ENCODE results near the gene PCYT1B.
A peak's percentile ranks its signal among the peaks of the same experiment; 100 is the strongest.

Gene PCYT1B

DNA sequence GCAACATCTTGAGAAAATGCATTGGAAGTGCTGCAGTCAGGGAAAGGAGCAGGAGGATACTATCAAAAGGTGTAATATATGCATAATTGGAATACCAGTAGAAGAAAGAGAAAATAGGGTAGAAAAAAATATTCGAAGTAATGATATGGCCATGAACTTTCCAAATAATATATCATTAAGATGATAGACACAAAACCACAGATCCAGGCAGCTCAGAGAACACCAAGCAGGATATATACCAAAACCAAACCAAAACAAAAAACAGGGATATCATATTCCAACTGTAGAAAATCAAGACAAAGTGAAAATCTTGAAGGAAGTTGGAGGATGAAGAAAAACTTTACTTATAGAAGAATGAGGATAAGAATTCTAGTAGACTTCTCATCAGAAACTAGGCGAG is 36.9 kb upstream of the PCYT1B start:
- Histone ChIP-seq H3K9me3 (no peaks in the 10 kb centered on the region), H3K36me3 (no peaks in the 10 kb centered on the region), H3K27ac (no peak overlapping the region), H3K4me1 (no peaks in the 10 kb centered on the region), H3K27me3 (no peaks in the 10 kb centered on the region), H3K4me3 (no peak overlapping the region)
- no peak for DNase-seq
- TF ChIP-seq, protein P1, sequence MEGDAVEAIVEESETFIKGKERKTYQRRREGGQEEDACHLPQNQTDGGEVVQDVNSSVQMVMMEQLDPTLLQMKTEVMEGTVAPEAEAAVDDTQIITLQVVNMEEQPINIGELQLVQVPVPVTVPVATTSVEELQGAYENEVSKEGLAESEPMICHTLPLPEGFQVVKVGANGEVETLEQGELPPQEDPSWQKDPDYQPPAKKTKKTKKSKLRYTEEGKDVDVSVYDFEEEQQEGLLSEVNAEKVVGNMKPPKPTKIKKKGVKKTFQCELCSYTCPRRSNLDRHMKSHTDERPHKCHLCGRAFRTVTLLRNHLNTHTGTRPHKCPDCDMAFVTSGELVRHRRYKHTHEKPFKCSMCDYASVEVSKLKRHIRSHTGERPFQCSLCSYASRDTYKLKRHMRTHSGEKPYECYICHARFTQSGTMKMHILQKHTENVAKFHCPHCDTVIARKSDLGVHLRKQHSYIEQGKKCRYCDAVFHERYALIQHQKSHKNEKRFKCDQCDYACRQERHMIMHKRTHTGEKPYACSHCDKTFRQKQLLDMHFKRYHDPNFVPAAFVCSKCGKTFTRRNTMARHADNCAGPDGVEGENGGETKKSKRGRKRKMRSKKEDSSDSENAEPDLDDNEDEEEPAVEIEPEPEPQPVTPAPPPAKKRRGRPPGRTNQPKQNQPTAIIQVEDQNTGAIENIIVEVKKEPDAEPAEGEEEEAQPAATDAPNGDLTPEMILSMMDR (IDR thresholded peaks at IDR 0.05): no peak
- intact Hi-C loops (cut with DNase I; ENCODE audit: low total_unique reads): no loop called here

DNA sequence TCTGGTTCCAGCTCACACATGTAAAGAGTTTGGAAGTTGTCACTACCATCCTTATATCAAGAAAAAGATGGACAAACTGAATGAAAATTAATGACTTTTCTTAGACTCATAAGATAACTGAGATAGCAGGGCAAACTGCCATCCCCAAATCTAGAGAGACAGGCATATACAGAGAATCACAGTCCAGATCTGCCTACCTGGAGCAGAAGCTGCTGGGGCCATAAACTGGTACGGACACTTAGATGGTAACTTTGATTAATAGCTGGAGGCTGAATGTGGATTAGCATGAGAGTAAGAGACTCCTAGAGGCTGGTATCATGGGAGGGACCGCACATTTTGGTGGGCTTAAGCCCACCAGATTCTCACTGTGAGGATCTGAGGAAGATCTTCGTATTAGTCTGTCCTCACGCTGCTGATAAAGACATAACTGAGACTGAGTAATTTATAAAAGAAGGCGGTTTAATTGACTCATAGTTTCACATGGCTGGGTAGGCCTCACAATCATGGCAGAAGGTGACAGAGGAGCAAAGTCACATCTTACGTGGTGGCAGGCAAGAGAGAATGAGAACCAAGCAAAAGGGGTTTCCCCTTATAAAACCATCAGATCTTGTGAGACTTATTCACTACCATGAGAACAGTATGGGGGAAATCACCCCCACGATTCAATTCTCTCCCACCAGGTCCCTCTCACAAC is 35.7 kb upstream of the PCYT1B start:
- Histone ChIP-seq H3K27me3 (no peaks in the 10 kb centered on the region), H3K4me3 (no peak overlapping the region), H3K4me1 (no peaks in the 10 kb centered on the region), H3K27ac (no peak overlapping the region), H3K9me3 (no peaks in the 10 kb centered on the region), H3K36me3 (no peaks in the 10 kb centered on the region)
- DNase-seq: no peak
- TF ChIP-seq, protein P1 (IDR thresholded peaks at IDR 0.05): no peak
- intact Hi-C loops (cut with DNase I; ENCODE audit: low total_unique reads): no loop called here

DNA sequence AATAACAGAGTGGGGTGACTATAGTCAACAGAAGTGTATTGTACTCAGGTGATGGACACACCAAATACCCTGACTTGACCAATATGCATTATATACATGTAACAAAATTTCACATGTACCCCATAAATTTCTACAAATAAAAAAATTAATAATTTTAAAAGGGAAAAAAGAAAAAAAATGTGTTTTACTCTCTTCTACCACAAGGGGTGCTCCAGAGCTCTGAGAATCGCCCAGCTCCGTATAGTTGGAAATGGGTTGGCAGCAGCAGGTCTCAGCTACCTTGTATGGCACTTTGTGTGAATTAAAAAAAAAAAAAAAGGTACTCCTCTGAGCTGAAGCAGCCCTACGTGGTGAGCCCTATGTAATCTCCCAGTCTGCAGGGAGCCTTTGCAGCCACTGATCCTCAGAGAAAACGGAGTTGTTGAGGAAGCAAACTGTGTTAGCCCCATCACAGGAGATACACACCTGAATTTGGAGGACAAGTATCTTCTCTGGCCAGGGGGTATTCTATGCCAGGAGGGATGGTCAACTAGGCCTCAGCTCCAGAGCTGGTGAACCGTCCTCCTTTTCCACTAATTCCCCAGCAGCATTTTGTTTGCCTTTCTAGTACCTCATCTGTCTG is 29.4 kb upstream of the PCYT1B start:
- no peak overlapping the region for H3K4me3 ChIP-seq
- H3K36me3 ChIP-seq: no peaks in the 10 kb centered on the region
- TF ChIP-seq, protein P1 (IDR thresholded peaks at IDR 0.05): peak in 1 of 2 experiments; percentile 40
- no peaks in the 10 kb centered on the region for H3K9me3 ChIP-seq
- DNase-seq: no peak
- intact Hi-C loops (cut with DNase I; ENCODE audit: low total_unique reads): no loop called here
- H3K27ac ChIP-seq: no peak overlapping the region
- no peaks in the 10 kb centered on the region for H3K4me1 ChIP-seq
- no peaks in the 10 kb centered on the region for H3K27me3 ChIP-seq

DNA sequence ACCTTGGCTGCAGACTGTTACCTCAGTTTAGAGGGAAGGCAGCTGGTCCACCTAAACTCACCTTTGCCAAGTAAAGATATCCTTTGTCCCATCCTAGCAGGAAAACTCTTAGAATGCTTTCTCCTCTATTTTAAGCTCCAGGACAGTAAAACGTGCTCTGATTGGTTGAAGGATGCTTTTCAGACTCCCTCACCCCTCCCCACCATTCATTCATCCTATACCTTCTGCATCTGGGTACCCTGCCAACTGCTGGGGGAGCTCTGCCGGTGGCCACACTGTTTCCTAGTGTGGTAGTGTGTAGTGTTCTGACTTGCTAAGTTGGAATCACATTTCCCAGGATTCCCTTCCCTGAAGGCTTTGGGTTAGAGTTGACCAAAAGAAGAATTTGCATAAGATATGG is 26.3 kb upstream of the PCYT1B start:
- Histone ChIP-seq H3K9me3 (no peaks in the 10 kb centered on the region), H3K4me3 (no peak overlapping the region), H3K36me3 (no peaks in the 10 kb centered on the region), H3K27ac (no peak overlapping the region), H3K27me3 (no peaks in the 10 kb centered on the region), H3K4me1 (no peaks in the 10 kb centered on the region)
- intact Hi-C loops (cut with DNase I; ENCODE audit: low total_unique reads): no loop called here
- TF ChIP-seq, protein P1 (IDR thresholded peaks at IDR 0.05): no peak
- DNase-seq: no peak

DNA sequence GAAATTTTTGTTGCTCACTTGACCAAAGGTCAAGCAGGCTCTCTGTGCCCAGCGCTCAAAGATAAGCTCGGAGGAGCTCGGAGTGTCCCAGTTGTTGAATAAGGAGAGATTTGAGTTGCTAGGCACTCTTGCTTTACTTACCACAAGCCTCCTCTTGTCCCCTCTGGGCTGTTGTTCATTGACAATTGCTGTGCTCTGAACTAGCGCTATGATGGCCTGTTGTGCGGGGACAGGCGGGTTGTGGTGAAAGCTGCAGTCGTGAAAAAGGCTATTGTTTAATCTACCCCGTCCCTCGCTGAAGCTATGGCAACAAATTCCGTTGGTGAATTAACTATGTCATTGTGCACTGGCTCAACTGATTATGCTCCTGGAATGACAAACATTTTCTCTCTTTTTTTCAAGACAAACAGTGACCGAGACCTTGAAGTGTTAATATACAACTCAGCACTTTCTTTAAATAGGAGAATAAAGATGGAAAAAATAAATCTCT is 25.6 kb upstream of the PCYT1B start:
- Histone ChIP-seq H3K27ac (no peak overlapping the region), H3K4me1 (no peaks in the 10 kb centered on the region), H3K4me3 (no peak overlapping the region), H3K36me3 (no peaks in the 10 kb centered on the region), H3K27me3 (no peaks in the 10 kb centered on the region), H3K9me3 (no peaks in the 10 kb centered on the region)
- intact Hi-C loops (cut with DNase I; ENCODE audit: low total_unique reads): no loop called here
- TF ChIP-seq, protein P1 (IDR thresholded peaks at IDR 0.05): no peak
- no peak for DNase-seq
